ENCODE results near the gene ZNF138.
"Not testable (repeated sequence)": the region's sequence is repeated elsewhere in the genome, so short reads cannot be mapped to it uniquely, and the experiment has no call there.

DNA sequence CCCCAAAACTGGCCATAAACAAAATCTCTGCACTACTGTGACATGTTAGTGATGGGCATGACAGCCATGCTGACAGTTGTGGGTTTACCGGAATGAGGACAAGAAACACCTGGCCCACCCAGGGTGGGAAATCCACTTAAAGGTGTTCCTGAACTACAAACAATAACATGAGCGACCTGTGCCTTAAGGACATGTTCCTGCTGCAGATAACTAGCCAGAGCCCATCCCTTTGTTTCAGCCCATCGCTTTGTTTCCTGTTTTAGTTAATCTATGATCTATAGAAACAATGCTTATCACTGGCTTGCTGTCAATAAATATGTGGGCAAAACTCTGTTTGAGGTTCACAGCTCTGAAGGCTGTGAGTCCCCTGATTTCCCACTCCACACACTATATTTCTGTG, 69.3 kb downstream of the ZNF138 start:
- TF ChIP-seq, protein P1, sequence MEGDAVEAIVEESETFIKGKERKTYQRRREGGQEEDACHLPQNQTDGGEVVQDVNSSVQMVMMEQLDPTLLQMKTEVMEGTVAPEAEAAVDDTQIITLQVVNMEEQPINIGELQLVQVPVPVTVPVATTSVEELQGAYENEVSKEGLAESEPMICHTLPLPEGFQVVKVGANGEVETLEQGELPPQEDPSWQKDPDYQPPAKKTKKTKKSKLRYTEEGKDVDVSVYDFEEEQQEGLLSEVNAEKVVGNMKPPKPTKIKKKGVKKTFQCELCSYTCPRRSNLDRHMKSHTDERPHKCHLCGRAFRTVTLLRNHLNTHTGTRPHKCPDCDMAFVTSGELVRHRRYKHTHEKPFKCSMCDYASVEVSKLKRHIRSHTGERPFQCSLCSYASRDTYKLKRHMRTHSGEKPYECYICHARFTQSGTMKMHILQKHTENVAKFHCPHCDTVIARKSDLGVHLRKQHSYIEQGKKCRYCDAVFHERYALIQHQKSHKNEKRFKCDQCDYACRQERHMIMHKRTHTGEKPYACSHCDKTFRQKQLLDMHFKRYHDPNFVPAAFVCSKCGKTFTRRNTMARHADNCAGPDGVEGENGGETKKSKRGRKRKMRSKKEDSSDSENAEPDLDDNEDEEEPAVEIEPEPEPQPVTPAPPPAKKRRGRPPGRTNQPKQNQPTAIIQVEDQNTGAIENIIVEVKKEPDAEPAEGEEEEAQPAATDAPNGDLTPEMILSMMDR (conservative IDR thresholded peaks at IDR 0.05; ENCODE audit: low read depth, low read length): not testable (repeated sequence)
- TF ChIP-seq EZH2 (IDR thresholded peaks at IDR 0.05; ENCODE audit: borderline replicate concordance, low read depth, low read length, poor library complexity, severe bottlenecking): not testable (repeated sequence)
